Type B pancreatic cell (in vitro differentiated cells): ENCODE data around the gene ZNF277. TPM values are rescaled to one million over a fixed set of nuclear protein-coding genes. Genes with fewer than 3 reads are reported as not detected.
A peak's percentile ranks its signal among the peaks of the same experiment; 100 is the strongest.

Experiments
- DNase-seq: peaks from one replicate; pipeline ENCODE4 v3.0.0; 2021; ENCODE audit warnings: mixed read lengths; ENCODE audit not compliant: unreplicated experiment; ENCODE audit errors: extremely low spot score
- H3K27ac Mint-ChIP-seq: 2 replicates; pipeline ENCODE4 v1.8.0; 2021; ENCODE audit warnings: mild to moderate bottlenecking, mixed read lengths
- H3K27me3 Mint-ChIP-seq: 2 replicates; pipeline ENCODE4 v1.8.0; 2021; ENCODE audit warnings: mixed read lengths
- H3K36me3 Mint-ChIP-seq: 2 replicates; pipeline ENCODE4 v1.8.0; 2021; ENCODE audit warnings: mixed read lengths
- H3K4me1 Mint-ChIP-seq: one replicate; pipeline ENCODE4 v1.8.0; 2021; ENCODE audit warnings: mixed read lengths; ENCODE audit not compliant: unreplicated experiment
- H3K4me3 Mint-ChIP-seq: 2 replicates; pipeline ENCODE4 v1.8.0; 2021; ENCODE audit warnings: mild to moderate bottlenecking, mixed read lengths
- H3K9me3 Mint-ChIP-seq: 2 replicates; pipeline ENCODE4 v1.8.0; 2021; ENCODE audit warnings: mixed read lengths
- total RNA-seq: library from RNA; stranded (reverse); gene quantifications from 2 replicates; pipeline ENCODE4 v1.2.1, GENCODE V29; 2021; ENCODE audit warnings: low replicate concordance
- TF ChIP-seq, protein P1 (sequence below): fragments of 200-600 bp; sonication (generic); conservative IDR thresholded peaks from 2 replicates; pipeline ENCODE4 v1.5.0; 2021; ENCODE audit warnings: antibody characterized with exemption, mild to moderate bottlenecking

The ZNF277 gene
- total RNA-seq, 1 donor from 2014 or later: 21.4 TPM

DNA sequence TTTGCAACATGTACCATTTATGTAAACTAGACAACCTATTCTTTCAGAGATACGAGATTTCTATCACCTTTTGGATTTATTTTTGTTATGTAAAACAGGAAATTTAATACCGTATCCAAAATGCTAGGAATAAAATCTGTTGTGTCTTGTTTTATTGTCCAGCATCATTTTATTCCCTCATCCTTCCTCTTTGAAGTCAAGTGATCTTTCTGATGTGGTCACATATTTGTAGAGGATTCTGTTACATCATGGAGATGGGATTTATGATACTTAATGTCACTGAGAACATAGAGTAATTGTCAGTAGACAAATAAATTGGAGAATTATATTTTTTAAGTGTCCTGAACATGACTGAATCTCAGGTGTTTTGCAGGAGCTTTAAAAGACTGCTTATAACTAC lies 64.7 kb downstream of the ZNF277 start:
- H3K4me1 Mint-ChIP-seq: no peaks in the 10 kb centered on the region
- peaks cover 4% of the 10 kb centered on the region for H3K36me3 Mint-ChIP-seq
- TF ChIP-seq, protein P1, sequence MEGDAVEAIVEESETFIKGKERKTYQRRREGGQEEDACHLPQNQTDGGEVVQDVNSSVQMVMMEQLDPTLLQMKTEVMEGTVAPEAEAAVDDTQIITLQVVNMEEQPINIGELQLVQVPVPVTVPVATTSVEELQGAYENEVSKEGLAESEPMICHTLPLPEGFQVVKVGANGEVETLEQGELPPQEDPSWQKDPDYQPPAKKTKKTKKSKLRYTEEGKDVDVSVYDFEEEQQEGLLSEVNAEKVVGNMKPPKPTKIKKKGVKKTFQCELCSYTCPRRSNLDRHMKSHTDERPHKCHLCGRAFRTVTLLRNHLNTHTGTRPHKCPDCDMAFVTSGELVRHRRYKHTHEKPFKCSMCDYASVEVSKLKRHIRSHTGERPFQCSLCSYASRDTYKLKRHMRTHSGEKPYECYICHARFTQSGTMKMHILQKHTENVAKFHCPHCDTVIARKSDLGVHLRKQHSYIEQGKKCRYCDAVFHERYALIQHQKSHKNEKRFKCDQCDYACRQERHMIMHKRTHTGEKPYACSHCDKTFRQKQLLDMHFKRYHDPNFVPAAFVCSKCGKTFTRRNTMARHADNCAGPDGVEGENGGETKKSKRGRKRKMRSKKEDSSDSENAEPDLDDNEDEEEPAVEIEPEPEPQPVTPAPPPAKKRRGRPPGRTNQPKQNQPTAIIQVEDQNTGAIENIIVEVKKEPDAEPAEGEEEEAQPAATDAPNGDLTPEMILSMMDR: no peak
- no peak overlapping the region for H3K4me3 Mint-ChIP-seq
- H3K9me3 Mint-ChIP-seq: no peaks in the 10 kb centered on the region
- no peak for DNase-seq
- H3K27me3 Mint-ChIP-seq: no peaks in the 10 kb centered on the region
- no peak overlapping the region for H3K27ac Mint-ChIP-seq

DNA sequence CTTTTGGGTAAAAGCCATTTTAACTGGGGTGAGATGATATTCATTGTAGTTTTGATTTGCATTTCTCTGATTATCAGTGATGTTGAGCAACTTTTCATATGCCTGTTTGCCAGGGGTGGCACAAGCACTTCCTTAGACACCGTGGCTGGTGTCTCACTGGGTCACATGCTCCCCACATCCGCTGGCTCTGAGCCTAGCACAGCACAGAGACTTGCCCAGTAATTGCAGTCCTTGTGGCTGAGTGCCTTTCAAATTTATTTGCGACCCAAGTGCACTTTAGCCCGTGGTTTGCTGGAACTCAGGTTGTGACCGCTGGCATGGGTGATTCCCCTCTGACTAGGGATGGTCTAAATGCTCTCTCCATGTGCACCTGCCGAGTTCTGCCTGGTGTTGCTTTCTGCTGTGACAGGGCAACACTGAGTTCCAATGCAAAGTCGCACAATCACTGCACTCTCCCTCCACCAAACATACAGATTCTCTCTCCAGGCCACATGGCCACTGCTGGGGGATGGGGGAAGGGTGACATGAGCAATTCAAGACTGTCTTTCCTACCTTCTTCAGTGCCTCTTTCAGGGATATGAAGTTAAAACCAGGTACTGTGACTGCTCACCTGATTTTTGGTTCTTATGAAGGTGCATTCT lies 66.5 kb downstream of the ZNF277 start:
- Mint-ChIP-seq H3K9me3 (no peaks in the 10 kb centered on the region), H3K36me3 (peaks cover 4% of the 10 kb centered on the region), H3K4me3 (no peak overlapping the region), H3K4me1 (no peaks in the 10 kb centered on the region), H3K27me3 (no peaks in the 10 kb centered on the region), H3K27ac (no peak overlapping the region)
- no peak for DNase-seq
- TF ChIP-seq, protein P1: no peak

DNA sequence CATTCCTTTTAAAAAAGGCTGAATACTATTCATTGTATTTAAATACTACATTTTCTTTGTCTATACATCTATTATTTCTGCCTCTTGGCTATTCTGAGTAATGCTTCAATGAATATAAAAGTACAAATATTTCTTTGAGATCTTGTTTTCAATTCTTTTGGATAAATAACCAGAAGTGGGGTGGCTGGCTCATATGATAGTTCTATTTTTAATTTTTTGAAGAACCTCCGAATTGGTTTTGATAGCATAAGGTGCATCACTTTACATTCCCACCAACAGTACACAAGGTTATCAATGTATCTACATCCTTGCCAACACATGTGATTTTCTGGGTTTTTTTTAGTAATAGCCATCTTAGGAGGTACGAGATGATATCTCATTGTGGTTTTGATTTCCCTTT lies 72.5 kb downstream of the ZNF277 start:
- no peaks in the 10 kb centered on the region for H3K9me3 Mint-ChIP-seq
- TF ChIP-seq, protein P1: no peak
- no peak overlapping the region for H3K27ac Mint-ChIP-seq
- DNase-seq: no peak
- H3K4me1 Mint-ChIP-seq: peaks cover 19% of the 10 kb centered on the region
- no peaks in the 10 kb centered on the region for H3K27me3 Mint-ChIP-seq
- no peaks in the 10 kb centered on the region for H3K36me3 Mint-ChIP-seq
- no peak overlapping the region for H3K4me3 Mint-ChIP-seq

DNA sequence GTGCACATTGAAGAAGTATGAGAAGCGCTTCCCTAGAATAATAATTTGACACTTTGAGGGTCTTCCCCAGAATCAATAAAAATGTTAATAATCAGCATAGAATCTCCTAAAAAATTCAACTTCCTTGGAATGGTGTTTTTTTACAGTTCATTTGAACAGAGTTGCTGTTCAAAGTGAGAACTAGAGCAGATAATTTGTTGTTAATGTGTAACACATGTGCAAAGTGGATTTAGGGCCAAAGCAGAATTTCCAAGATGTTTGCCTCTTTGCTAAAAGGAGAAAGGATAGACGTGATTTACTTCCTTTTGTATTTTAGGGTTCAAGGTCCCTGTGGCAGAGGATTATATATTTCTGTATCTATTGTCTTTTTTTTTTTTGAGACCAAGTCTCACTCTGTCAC lies 73.8 kb downstream of the ZNF277 start:
- Mint-ChIP-seq H3K27me3 (no peaks in the 10 kb centered on the region), H3K9me3 (no peaks in the 10 kb centered on the region), H3K4me1 (peaks cover 19% of the 10 kb centered on the region), H3K27ac (no peak overlapping the region), H3K36me3 (no peaks in the 10 kb centered on the region), H3K4me3 (no peak overlapping the region)
- DNase-seq: no peak
- TF ChIP-seq, protein P1: no peak

DNA sequence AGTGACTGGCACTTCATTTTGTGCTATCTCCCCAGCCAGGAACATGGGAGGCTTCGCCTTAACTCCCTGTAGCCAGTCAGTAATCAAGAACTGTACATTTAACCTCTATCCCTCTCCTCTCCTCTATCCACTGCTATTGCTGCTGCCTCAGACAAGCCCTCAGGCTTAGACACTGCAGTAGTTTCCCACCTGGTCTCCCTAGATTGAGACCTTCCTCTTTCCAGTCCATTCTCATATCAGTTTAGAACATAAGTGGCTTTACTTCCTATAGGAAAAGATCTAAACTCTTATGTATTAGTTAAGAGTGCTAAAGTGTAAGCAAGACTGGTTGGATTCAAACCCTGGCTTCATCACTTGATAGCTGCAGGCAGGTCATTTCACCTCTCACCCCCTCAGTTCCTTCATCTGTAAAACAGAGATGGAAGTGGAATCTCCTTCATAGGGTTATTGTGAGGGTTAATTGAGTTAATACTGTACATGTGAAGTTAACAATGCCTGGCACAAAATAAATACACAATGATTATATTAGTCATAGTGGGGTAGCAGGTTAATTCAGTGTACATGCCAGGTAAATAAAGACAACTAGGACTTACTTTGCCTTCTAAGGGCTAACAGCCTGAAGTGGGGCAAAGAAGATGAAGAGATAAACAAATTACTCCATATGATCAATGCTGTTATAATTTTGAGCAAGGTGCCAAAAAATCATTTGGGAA lies 76.1 kb downstream of the ZNF277 start:
- TF ChIP-seq, protein P1: no peak
- Mint-ChIP-seq H3K27me3 (no peaks in the 10 kb centered on the region), H3K4me3 (peak overlapping the region; percentile 12), H3K27ac (no peak overlapping the region), H3K36me3 (peaks cover 4% of the 10 kb centered on the region), H3K4me1 (peaks cover 32% of the 10 kb centered on the region), H3K9me3 (no peaks in the 10 kb centered on the region)
- no peak for DNase-seq
